NCI-H524 treated with DMSO at 0.1 percent for 48 hours (cell line): ENCODE data around the gene DPYSL4.

Experiments used
- DNase-seq: peaks from one replicate; lab custom pipeline; 2025; lab: John Stamatoyannopoulos, UW

Gene DPYSL4

DNA sequence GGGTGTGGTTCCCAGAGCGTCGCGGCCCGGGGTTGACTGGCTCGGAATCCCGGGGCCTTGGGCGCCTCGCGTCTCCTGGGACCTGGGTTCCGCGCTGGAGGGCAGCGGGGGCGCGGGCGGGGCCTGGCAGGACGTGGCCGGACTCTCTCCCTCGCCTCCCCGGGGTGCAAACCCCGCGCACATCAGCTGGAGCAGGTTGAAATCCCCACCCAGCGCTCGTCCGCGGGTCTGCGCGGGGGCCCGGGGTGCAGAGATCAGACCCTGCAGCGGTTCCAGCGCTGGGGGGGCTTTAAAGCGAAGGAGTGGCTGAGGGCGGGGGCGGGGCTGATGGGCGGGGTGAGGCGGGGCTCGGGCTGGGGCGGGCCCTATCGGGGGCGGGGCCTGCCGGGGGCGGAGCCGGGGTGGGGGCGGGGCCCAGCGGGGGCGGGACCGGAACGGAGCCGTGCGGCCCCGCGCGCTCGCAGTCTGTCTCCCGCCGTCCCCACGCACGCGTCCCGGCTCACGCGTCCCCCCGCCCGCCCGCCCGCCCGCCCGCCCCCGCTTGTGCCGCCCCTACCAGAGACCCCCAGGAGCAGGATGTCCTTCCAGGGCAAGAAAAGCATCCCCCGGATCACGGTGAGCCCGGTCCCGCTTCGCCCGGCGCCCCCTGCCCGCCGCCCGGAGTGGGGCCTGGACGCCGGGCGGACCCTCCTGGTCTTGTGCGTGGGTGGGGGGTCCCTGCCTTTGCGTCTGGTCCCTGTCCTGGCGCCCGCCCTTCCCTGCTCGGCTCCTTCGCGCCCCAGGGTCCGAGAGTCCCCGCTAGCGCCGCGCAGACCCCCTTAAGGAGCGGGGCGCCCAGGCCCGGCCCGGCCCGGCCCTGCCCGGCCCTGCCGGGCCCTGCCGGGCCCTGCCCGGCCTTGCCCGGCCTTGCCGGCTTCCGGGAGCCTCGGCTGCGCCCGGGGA lies at the start of gene DPYSL4:
Gene DPYSL4 (plus strand): TSS at position 461 of the 942 bp plus-strand sequence. CDS start 116 bp downstream, at position 577.
- no peak for DNase-seq

DNA sequence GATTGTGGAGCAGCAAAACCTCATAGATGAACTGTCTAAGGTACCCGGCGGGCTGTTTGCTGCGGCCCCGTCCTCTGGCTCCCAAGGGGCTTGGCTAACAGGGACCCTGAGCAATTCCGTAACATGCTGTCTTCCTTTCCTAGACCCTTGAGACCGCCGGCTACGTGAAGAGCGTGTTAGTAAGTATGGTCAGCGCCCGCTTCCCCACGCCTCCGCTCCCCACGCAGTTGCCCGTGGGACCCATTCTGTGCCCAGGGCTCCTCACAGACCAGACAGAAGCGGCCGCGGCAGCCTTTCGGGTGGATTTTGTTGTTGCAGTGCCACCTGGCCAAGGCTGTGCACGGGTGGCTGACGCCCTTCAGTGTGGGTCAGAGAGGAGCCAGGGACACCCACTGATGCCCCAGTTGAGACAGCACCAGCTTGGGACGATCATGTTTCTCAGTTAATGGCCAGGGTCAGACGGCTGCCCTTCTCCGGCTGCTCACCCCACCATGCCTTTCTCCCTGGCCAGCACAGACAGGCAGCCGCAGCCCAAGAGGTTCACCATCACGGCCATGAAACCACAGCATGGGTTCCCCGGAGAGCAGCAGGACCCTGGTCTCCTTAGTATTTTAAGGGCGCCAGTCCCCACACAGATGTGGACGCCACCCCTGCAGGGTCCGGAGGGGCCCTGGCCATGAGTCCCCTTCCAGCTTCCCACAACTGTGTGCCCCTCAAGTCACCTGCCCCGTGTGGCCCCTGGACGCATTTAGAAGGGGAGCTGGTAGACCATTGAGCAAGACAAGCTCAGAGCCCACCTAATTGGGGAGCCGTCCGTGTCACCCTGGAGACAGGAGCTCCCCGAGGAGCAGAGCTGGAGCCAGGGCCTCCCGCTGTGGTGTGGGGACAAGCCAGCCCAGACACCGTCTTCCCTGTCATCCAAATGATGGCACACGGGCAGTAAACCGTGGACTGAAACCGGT lies 49.4 kb upstream of the DPYSL4 start:
- DNase-seq = no peak

DNA sequence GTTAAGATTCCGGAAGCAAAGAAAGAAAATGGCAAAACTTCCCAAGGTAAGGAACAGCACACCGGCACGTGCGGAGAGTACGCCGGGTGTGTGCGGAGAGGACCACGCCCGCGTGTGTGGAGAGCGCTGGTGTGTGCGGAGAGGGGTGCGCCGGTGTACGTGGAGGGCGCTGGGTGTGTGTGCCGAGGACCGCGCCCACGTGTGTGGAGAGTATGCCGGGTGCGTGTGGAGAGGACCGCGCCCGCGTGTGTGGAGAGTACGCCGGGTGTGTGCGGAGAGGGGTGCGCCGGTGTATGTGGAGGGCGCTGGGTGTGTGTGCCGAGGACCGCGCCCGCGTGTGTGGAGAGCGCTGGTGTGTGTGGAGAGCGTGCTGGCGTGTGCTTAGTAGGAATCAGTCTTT lies 48.6 kb upstream of the DPYSL4 start:
- no peak for DNase-seq

DNA sequence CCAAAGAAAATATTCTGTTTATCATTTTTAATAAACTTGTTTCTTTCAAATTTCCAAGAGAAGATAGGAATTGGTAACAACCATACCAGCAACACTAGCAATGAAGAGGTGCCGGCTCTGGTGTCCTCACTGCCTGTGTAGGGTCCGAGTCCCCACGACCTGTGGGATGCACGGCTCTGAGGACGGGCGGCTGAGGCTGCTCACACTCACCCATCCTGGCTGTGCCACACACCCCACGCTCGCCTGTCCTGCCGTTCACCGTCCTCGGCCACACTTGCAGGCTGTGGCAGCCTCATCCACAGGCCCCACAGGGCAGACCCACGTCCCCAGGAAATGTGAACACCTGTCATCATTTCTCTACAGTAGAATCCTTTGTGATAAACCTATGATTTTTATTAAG lies 48.2 kb upstream of the DPYSL4 start:
- DNase-seq = no peak

DNA sequence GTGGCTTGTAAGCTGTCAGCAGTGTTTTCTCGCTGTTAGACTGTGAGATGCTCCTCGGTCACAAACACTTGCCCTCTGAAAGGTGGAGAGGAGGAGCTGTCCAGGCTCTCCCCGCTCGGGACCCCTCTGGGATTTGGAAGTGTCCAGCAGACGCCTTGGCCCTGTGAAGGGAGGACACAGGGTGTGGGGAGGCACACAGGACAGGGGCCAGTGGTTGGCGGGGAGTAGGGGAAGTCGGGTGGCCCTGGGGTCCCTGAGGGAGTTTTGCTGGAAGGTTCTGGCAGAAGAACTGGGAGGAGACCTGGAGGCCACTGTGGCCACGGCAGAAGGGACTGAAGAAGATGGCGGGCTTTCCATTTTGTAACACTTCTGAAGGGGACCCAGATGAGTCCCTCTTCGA lies 47.2 kb upstream of the DPYSL4 start:
- no peak for DNase-seq

DNA sequence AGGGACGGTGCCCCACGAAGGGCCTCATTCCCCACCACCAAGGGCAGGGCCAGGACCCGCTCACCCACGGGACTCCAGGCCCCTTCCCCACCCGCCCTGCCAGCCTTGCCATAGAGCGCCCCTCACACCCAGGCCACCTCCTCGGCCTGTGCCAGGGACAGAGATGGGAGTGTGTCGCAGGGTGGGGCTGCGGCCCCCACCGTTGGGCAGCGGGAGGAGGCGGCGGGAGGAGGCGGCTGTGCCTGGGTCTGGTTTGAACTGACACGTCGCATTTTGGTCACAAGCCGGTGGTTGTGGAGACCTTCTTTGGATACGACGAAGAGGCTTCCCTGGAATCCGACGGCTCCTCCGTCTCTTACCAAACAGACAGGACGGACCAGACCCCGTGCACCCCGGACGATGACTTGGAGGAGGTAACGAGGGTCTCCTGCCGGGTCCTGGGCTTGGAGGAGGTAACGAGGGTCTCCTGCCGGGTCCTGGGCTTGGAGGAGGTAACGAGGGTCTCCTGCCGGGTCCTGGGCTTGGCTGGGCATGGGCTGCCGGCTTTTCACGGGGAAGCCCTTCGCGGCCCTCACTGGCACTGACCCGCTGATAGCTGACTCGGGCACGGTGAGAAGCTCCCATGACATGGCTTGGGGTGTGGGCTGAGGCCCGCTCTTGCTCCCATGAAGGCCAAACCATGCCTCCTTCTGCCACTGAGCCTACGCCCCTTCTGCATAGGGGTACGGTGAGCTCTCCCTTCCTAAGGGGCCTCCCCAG lies 46.4 kb upstream of the DPYSL4 start:
- DNase-seq = no peak

DNA sequence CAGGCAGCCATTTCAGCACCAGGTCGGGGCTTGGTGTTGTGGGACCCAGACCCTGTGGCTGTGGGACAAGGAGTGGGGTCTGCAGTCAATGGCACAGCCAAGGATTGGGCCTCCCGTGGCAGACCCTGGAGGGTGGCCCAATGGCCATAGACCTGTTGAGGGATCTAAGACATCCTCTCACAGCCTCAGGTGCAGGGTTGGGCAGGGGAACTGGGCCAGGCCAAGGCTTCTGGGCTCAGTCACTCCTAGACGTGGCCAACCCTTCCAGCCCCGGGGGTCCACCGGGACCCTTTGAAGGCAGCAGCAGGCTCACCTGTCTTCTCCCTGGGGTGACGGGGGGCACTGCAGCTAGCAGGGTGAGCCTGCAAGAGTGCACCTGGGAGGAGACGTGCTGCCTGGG lies 45.7 kb upstream of the DPYSL4 start:
- DNase-seq = no peak

DNA sequence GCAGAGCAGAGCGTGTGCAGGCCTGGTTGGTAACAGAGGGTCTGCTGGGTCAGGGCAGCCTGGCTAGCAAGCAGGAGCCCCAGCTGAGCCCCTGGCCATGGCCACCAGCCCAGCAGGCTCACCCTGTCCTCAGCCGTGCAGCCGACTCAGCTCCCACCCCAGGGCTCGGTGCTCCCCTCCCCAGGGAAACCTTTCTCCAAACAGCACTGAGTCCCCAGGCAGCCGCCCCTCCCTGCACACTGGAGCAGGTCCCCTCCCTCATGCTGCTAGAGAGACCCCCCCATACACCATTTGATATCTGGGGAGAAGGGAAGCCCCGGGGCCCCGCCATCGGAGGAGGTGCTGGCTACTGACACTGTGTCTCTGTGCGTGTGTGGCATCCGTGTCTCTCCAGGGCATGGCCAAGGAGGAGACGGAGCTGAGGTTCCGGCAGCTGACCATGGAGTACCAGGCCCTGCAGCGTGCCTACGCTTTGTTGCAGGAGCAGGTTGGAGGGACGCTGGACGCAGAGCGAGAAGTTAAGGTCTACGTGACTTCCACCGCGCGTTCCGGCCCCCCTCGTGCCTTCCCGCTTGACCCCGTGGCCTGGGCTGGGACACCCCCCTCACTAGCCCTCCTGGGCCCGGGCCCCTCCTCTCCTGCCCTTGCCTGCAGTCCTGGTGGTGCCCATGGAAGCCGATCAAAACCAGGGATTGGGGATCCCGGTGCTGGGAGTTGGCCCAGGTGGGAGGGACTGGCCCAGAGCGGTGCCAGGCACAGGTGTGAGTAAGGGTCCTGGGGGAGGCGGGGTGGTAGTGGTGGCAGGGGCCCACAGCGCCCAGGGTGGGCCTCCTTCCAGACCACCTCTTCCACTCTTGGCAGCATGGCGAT lies 45.0 kb upstream of the DPYSL4 start:
- no peak for DNase-seq

DNA sequence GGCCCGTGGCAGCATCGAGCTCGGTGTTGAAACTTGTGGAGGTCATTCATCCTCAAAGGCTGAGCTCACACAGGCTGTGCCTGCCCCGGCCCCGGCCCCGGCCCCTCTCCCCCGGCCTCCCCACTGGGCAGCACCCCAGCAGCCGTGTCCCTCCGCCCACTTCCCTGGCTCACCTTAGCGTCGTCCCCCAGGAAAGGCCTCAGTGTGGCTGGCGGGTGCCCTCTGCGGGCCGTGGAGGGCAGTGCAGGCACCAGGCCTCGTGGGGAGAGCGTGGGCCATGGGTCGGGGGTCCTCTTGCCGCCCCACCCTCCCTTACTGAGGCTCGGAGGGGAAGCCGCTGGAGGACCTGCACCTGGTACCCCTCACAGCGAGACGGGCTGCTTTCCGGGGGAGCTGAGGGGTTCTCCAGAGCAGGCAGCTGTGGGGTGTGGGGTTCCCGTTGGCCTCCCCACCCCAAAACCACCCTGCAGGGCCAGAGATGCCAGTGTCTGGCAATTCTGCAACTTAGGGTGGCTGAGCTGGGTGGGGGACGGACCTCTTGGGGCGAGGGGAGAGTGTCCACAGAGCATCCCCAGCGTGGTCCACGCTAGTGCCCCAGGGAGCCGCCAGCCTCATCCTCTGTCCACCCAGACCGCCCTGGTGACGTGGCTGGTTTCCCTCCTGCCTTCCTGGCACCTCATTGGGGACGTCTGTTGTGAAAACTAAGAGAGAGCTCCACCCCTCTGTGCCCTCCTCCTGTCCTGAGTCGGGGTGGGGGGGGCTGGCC lies 44.2 kb upstream of the DPYSL4 start:
- DNase-seq = no peak

DNA sequence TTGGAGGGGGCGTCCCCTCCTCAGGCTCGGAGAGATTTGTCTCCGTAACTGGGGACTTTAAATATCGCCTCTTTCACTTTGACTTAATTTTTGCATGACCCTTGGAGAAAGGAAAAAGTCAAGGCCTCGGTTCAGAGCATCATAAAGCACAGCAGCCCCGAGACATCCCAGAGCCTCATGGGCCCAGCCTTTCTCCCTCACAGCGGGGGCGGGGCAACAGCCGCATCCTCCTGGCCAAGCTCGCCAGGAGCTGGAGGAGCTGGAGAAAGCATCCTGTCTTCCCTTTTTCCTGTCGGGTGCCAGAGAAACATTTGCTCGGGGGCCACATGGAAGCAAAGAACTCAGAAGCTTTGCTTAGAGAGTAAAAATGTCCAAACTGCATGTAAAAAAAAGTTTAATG lies 43.6 kb upstream of the DPYSL4 start:
- no peak for DNase-seq

DNA sequence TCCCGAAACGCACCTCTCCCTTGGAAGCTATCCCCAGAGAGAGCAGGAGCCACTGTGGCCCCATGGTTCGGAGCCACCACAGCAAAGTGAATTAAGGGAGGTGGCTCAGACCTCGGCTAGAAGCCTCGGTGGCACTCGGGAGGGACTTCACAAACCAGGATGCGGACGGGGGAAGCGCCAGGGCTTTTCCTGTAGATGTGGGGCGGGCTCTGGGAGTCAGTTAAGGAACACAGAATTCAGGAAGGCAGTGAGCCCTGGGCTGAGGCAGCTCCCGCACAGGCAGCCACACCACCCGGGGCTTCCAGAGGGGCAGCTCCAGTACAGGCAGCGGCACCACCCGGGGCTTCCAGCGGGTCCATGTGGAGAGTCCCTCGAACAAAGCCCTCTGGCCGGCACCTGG lies 42.7 kb upstream of the DPYSL4 start:
- no peak for DNase-seq

DNA sequence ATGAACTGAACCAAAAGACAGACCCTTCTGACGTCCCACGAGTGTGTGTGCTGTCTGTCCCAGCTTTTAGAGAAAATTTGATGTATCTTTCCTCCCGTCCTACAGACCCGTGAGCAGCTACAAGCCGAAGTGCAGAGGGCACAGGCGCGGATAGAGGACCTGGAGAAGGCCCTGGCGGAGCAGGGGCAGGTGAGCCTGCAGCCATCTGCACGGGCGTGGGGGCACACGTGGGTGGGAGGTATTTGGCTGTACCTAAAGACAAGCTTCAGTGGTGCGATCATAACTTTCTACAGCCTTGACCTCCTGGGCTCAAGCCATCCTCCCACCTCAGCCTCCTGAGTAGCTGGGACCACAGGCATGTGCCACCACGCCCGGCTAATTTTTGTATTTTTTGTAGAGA lies 41.7 kb upstream of the DPYSL4 start:
- DNase-seq = no peak

DNA sequence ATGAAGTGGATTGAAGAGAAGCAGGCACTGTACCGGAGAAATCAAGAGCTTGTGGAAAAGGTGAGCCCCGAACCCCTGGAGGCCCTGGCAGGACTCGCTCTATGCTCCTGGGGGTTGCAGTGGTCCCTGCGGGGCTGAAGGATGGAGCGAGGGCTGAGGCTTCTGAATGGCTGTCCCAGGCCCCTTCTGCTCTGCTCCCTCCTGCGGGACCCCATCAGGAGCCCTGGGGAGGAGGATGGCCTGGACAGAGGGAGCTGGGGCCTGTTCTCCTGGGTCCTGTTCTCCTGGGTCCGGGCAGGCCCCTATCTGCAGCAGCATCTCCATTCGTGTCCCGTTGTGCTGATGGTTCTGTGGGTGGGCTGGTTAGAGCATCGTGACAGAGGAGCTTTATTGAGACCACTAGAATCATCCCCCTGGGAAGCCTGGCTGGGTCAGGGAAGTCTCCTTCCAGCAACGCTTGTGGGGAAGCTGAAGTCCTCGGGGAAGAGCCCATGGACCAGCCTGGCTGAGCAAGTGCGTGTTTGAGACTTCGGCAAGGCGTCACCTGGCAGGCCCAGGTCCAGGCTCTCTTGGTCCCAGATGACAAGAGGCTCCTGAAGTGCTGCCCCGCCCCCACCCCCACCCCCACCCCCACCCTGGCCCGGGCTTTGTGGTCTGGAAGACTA lies 41.1 kb upstream of the DPYSL4 start:
- no peak for DNase-seq

DNA sequence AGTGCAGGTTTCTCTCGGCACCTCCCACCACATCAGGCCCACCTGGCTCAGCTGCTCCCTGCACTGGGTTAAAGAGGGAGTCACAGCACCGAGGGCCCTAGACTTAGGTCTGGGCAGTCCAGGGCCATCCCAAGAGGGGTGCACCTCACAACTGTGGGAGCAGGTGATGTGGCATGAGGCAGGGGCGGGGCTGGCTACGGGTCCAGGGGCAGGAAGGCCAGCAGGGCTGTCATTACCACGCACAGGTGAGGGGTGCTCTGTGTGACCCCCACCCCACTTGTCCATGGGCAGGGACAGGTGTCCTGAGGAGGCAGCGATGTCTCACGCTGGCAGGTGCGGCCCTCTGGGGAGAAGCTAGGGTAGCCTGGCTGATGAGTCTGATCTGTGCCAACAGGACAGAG lies 40.5 kb upstream of the DPYSL4 start:
- DNase-seq = no peak

DNA sequence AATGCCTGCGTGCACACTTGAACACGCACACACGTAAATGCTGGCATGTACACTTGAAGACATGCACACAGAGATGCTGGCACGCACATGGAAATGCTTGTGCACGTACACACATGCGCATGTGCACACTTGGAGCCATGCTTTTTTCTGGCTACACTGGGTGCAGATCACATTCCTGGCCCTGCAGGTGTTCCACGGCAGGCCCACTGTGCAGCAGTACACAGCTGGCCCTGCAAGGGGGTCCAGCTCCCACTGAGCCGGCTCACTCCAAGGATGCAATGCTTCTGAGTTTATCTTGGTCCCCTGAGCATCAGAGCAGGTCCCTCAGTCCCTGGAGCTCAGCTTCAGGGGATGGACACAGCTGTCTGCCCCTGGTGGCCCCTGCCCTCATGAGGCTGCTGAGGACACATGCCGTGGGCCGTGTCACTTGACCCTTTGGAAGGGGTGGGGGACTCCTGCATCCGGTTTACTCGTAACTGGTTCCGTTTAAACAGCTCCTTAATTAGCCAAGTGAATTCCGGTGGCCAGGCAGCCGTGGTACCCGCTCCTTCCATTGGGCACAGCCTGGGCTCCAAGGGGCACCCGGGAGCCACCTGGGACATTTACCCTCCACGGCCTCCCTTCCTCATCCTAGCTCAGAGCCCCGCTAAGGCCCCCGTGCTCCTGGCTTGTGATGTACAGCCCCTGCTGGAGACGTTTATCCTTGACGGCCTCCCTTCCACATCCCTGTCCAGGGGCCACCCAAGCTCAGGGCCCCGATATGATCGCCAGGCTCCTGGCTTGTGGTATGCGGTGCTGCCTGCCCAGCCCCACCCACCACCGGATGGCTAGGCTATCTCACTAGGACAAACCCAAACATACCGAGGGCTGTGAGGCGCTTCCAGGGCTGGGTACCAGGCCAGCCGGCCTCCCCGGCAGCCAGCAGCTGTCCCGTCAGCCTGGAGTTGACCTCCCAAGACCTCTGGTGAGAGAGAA lies 39.5 kb upstream of the DPYSL4 start:
- no peak for DNase-seq

DNA sequence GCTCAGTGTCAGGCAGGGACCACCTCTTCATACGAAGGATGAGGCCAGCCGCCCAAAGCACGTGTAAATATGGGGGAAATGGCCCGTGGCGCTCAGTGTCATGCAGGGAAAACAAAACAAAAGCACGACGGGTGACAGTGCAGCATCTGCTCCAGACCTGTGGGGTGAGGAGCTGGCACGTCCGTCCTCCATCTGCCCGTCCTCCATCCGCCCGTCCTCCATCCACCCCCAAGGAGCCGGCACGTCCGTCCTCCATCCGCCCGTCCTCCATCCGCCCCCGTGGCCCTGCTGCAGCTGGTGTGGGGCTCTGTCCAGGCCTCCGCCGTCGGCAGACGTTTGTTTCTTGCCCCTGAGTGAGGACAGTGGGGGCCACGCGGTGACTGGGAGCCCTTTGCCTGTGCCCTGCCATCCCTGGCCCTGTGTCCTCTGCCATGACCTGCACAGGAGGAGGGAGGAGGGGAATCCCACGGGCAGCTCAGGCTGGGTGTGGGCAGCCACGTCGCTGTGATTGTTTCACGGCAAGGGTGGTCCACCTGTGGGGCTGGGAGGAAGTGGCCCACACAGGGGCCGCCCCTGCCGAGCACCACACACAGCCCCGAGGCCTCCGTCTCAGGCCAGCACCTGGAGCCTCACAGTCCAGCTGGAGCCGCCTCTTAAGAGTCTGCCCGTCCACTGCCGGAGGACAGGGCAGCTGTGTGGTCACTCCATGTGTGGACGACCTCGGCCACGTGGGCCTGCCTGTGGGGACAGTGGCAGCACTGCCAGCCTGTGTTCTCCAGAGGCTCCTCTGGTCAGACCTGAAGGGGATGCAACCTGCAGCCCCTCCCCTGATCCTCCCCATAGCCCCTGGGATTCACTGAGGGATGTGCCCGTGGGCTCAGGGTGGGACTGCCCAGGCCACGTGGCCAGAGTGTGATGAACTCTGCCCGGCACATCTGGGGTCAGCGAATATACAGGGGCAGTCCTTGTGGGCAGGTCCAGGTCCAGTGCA lies 38.2 kb upstream of the DPYSL4 start:
- DNase-seq = no peak

DNA sequence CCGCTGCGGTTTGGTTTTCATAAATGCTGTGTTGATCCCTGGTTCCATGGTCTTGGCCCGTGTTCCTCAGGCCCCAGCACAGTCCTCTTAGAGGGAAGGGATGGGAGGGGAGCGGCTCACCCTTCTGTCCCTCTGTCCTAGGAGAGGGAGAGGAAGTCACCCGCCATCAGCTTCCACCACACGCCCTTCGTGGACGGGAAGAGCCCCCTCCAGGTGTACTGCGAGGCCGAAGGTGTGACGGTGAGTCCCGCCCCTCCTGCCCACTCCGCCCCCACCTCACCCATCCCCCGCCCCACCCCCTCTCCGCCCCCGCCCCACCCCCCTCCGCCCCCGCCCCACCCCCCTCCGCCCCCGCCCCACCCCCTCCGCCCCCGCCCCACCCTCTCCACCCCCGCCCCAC lies 37.5 kb upstream of the DPYSL4 start:
- no peak for DNase-seq
